Activated CD4-positive, alpha-beta T cell treated with anti-CD3 and anti-CD28 coated beads, Interleukin-2, amount 10 ng/mL, durations not matched to agents 7 days and 5 days (primary cell): ENCODE results near the gene HCK. TPM values are rescaled to one million over a fixed set of nuclear protein-coding genes. Genes with fewer than 3 reads are reported as not detected.

Source experiments
- CTCF ChIA-PET: fragments of 350-600 bp; sonication (Branson Sonifier 250); formaldehyde crosslinking; loops from one replicate; lab custom pipeline; 2021; ENCODE audit warnings: antibody characterized with exemption; lab: Charles Lee
- POLR2A ChIA-PET: fragments of 350-600 bp; sonication (Branson Sonifier 250); formaldehyde crosslinking; loops from one replicate; lab custom pipeline; 2021; ENCODE audit warnings: antibody characterized with exemption; lab: Charles Lee
- DNase-seq: peaks from one replicate; pipeline ENCODE4 v3.0.0-alpha.2; 2020
- H3K27ac Mint-ChIP-seq: one replicate; pipeline ENCODE4 v1.8.0; 2021; ENCODE audit warnings: mild to moderate bottlenecking, moderate library complexity, mixed read lengths
- H3K27me3 Mint-ChIP-seq: one replicate; pipeline ENCODE4 v1.8.0; 2021; ENCODE audit warnings: mixed read lengths
- H3K36me3 Mint-ChIP-seq: one replicate; pipeline ENCODE4 v1.8.0; 2021; ENCODE audit warnings: low read depth, mixed read lengths
- H3K4me1 Mint-ChIP-seq: one replicate; pipeline ENCODE4 v1.8.0; 2021; ENCODE audit warnings: mixed read lengths
- H3K4me3 Mint-ChIP-seq: one replicate; pipeline ENCODE4 v1.8.0; 2021; ENCODE audit warnings: mild to moderate bottlenecking, moderate library complexity, mixed read lengths
- H3K9me3 Mint-ChIP-seq: one replicate; pipeline ENCODE4 v1.8.0; 2021; ENCODE audit warnings: mixed read lengths
- total RNA-seq, 2 experiments: library from RNA; stranded (reverse); gene quantifications; one replicate each; pipeline ENCODE4 v1.2.3, GENCODE V29; 2021

HCK gene
- total RNA-seq, 2 experiments from 2014 or later = not detected

GRCh38 chr20:32108814-32109391 lies 56.9 kb downstream of the HCK start:
- no peak overlapping the region for H3K27ac Mint-ChIP-seq
- no peak overlapping the region for H3K4me3 Mint-ChIP-seq
- CTCF ChIA-PET = interaction anchor here (1.8 to 2.1 kb wide), 2 partner anchors 10 to 25 kb away, joined by 6 to 8 read pairs; no protein-coding TSS in a partner anchor
- H3K9me3 Mint-ChIP-seq = no peaks in the 10 kb centered on the region
- DNase-seq = no peak
- peaks cover 5% of the 10 kb centered on the region for H3K27me3 Mint-ChIP-seq
- peaks cover 31% of the 10 kb centered on the region for H3K4me1 Mint-ChIP-seq
- POLR2A ChIA-PET = no interaction called here
- H3K36me3 Mint-ChIP-seq = peaks cover 6% of the 10 kb centered on the region

GRCh38 chr20:32109392-32110172 lies 57.5 kb downstream of the HCK start, which contains the start of gene TM9SF4:
Gene TM9SF4 (plus strand): TSS chr20:32109714. CDS start chr20:32109741, 27 bp downstream.
- Mint-ChIP-seq H3K4me3 (peak within 1 kb of the TSS; percentile 87), H3K36me3 (peaks cover 6% of the 10 kb centered on the region), H3K4me1 (peaks cover 32% of the 10 kb centered on the region), H3K27me3 (peaks cover 2% of the 10 kb centered on the region), H3K27ac (peak within 1 kb of the TSS; percentile 98), H3K9me3 (no peaks in the 10 kb centered on the region)
- peak; percentile 93 for DNase-seq
- CTCF ChIA-PET = interaction anchor here (1.2 to 2.1 kb wide), 4 partner anchors 9 to 93 kb away, joined by 3 to 8 read pairs (median 4); no protein-coding TSS in a partner anchor
- POLR2A ChIA-PET = no interaction called here

GRCh38 chr20:32110173-32110704 lies 58.2 kb downstream of the HCK start:
- H3K9me3 Mint-ChIP-seq = no peaks in the 10 kb centered on the region
- peak overlapping the region; percentile 87 for H3K4me3 Mint-ChIP-seq
- ChIA-PET CTCF (interaction anchor here (0.6 to 2.1 kb wide), 4 partner anchors 24 to 93 kb away, joined by 3 to 8 read pairs (median 3); no protein-coding TSS in a partner anchor), POLR2A (no interaction called here)
- DNase-seq = no peak
- peak overlapping the region; percentile 98 for H3K27ac Mint-ChIP-seq
- peaks cover 13% of the 10 kb centered on the region for H3K36me3 Mint-ChIP-seq
- H3K27me3 Mint-ChIP-seq = peaks cover 2% of the 10 kb centered on the region
- H3K4me1 Mint-ChIP-seq = peaks cover 36% of the 10 kb centered on the region

GRCh38 chr20:32110727-32111126 lies 58.7 kb downstream of the HCK start:
- POLR2A ChIA-PET = no interaction called here
- Mint-ChIP-seq H3K4me3 (peak overlapping the region; percentile 87), H3K36me3 (peaks cover 15% of the 10 kb centered on the region), H3K4me1 (peaks cover 37% of the 10 kb centered on the region), H3K9me3 (no peaks in the 10 kb centered on the region), H3K27ac (peak overlapping the region; percentile 98), H3K27me3 (peaks cover 2% of the 10 kb centered on the region)
- CTCF ChIA-PET = interaction anchor here (0.6 to 2.1 kb wide), 3 partner anchors 24 to 62 kb away, joined by 3 to 8 read pairs (median 3); no protein-coding TSS in a partner anchor
- no peak for DNase-seq

- Mint-ChIP-seq H3K9me3 (no peaks in the 10 kb centered on the region), H3K27ac (peak overlapping the region; percentile 98), H3K36me3 (peaks cover 16% of the 10 kb centered on the region), H3K4me1 (peaks cover 39% of the 10 kb centered on the region), H3K27me3 (peaks cover 2% of the 10 kb centered on the region), H3K4me3 (peak overlapping the region; percentile 87)
- DNase-seq = no peak
- POLR2A ChIA-PET = interaction anchor here (0.7 kb wide), 1 partner anchor 251 kb away, joined by 3 read pairs; no protein-coding TSS in a partner anchor
- CTCF ChIA-PET = interaction anchor here (0.6 to 2.1 kb wide), 2 partner anchors 23 to 37 kb away, joined by 3 to 8 read pairs; no protein-coding TSS in a partner anchor
Observed at GRCh38 chr20:32111156-32111686, 59.2 kb downstream of the HCK start.

GRCh38 chr20:32111753-32112152 lies 59.7 kb downstream of the HCK start:
- no peak for DNase-seq
- ChIA-PET CTCF (interaction anchor here (0.6 kb wide), 1 partner anchor 156 kb away, joined by 3 read pairs; no protein-coding TSS in a partner anchor), POLR2A (interaction anchor here (0.7 kb wide), 1 partner anchor 250 kb away, joined by 3 read pairs; no protein-coding TSS in a partner anchor)
- peak overlapping the region; percentile 52 for H3K27ac Mint-ChIP-seq
- H3K9me3 Mint-ChIP-seq = no peaks in the 10 kb centered on the region
- H3K36me3 Mint-ChIP-seq = peaks cover 19% of the 10 kb centered on the region
- H3K27me3 Mint-ChIP-seq = peaks cover 2% of the 10 kb centered on the region
- H3K4me1 Mint-ChIP-seq = peaks cover 44% of the 10 kb centered on the region
- H3K4me3 Mint-ChIP-seq = peak overlapping the region; percentile 26

GRCh38 chr20:32112841-32113240 lies 60.8 kb downstream of the HCK start:
- ChIA-PET POLR2A (no interaction called here), CTCF (interaction anchor here (0.7 kb wide), 1 partner anchor 9 kb away, joined by 3 read pairs; no protein-coding TSS in a partner anchor)
- Mint-ChIP-seq H3K36me3 (peaks cover 19% of the 10 kb centered on the region), H3K4me3 (no peak overlapping the region), H3K9me3 (no peaks in the 10 kb centered on the region), H3K4me1 (peaks cover 52% of the 10 kb centered on the region), H3K27me3 (no peaks in the 10 kb centered on the region), H3K27ac (no peak overlapping the region)
- no peak for DNase-seq

- Mint-ChIP-seq H3K27ac (no peak overlapping the region), H3K27me3 (no peaks in the 10 kb centered on the region), H3K4me3 (no peak overlapping the region), H3K36me3 (peaks cover 19% of the 10 kb centered on the region), H3K9me3 (no peaks in the 10 kb centered on the region), H3K4me1 (peaks cover 52% of the 10 kb centered on the region)
- POLR2A ChIA-PET = no interaction called here
- DNase-seq = no peak
- CTCF ChIA-PET = no interaction called here
Observed at GRCh38 chr20:32113591-32114260, 61.7 kb downstream of the HCK start.

GRCh38 chr20:32114305-32114960 lies 62.4 kb downstream of the HCK start:
- peaks cover 52% of the 10 kb centered on the region for H3K4me1 Mint-ChIP-seq
- H3K36me3 Mint-ChIP-seq = peaks cover 19% of the 10 kb centered on the region
- H3K4me3 Mint-ChIP-seq = no peak overlapping the region
- CTCF ChIA-PET = no interaction called here
- POLR2A ChIA-PET = no interaction called here
- H3K27ac Mint-ChIP-seq = no peak overlapping the region
- H3K27me3 Mint-ChIP-seq = no peaks in the 10 kb centered on the region
- no peaks in the 10 kb centered on the region for H3K9me3 Mint-ChIP-seq
- DNase-seq = no peak

GRCh38 chr20:32115211-32115767 lies 63.2 kb downstream of the HCK start:
- DNase-seq = no peak
- peaks cover 47% of the 10 kb centered on the region for H3K4me1 Mint-ChIP-seq
- no peak overlapping the region for H3K27ac Mint-ChIP-seq
- ChIA-PET CTCF (no interaction called here), POLR2A (no interaction called here)
- no peak overlapping the region for H3K4me3 Mint-ChIP-seq
- peaks cover 19% of the 10 kb centered on the region for H3K36me3 Mint-ChIP-seq
- H3K9me3 Mint-ChIP-seq = no peaks in the 10 kb centered on the region
- no peaks in the 10 kb centered on the region for H3K27me3 Mint-ChIP-seq

GRCh38 chr20:32116079-32116521 lies 64.1 kb downstream of the HCK start:
- Mint-ChIP-seq H3K27ac (no peak overlapping the region), H3K36me3 (peaks cover 19% of the 10 kb centered on the region), H3K9me3 (no peaks in the 10 kb centered on the region), H3K4me3 (no peak overlapping the region), H3K27me3 (no peaks in the 10 kb centered on the region), H3K4me1 (peaks cover 39% of the 10 kb centered on the region)
- no peak for DNase-seq
- POLR2A ChIA-PET = no interaction called here
- CTCF ChIA-PET = interaction anchor here (0.6 to 0.8 kb wide), 2 partner anchors 13 to 335 kb away, joined by 3 read pairs; no protein-coding TSS in a partner anchor
